ENCODE data around the gene ABTB2.

The ABTB2 gene

GRCh38 chr11:34288492-34288891, 69.3 kb downstream of the ABTB2 start:
- DNase-seq (ENCODE audit: low read depth, low spot score), result no peak

GRCh38 chr11:34284811-34285481, 72.9 kb downstream of the ABTB2 start:
- no peak for DNase-seq (ENCODE audit: low read depth, low spot score)

- DNase-seq (ENCODE audit: low read depth, low spot score), result no peak
Measured at GRCh38 chr11:34284156-34284555, 73.7 kb downstream of the ABTB2 start.

GRCh38 chr11:34280945-34281872, 76.6 kb downstream of the ABTB2 start:
- DNase-seq (ENCODE audit: low read depth, low spot score), result no peak

- DNase-seq (ENCODE audit: low read depth, low spot score), result no peak
Measured at GRCh38 chr11:34278693-34279297, 79.0 kb downstream of the ABTB2 start.

GRCh38 chr11:34278175-34278574, 79.6 kb downstream of the ABTB2 start:
- DNase-seq (ENCODE audit: low read depth, low spot score), result no peak

- DNase-seq (ENCODE audit: low read depth, low spot score), result no peak
Measured at GRCh38 chr11:34277171-34277570, 80.6 kb downstream of the ABTB2 start.

GRCh38 chr11:34276352-34276864, 81.4 kb downstream of the ABTB2 start:
- DNase-seq (ENCODE audit: low read depth, low spot score), result no peak

- DNase-seq (ENCODE audit: low read depth, low spot score), result no peak
Measured at GRCh38 chr11:34275486-34275885, 82.3 kb downstream of the ABTB2 start.

- peak; percentile 57 for DNase-seq (ENCODE audit: low read depth, low spot score)
Measured at GRCh38 chr11:34274712-34275398, 83.0 kb downstream of the ABTB2 start.

- no peak for DNase-seq (ENCODE audit: low read depth, low spot score)
Measured at GRCh38 chr11:34273099-34273498, 84.7 kb downstream of the ABTB2 start.

- no peak for DNase-seq (ENCODE audit: low read depth, low spot score)
Measured at GRCh38 chr11:34271727-34272126, 86.1 kb downstream of the ABTB2 start.

- DNase-seq (ENCODE audit: low read depth, low spot score), result no peak
Measured at GRCh38 chr11:34270711-34271110, 87.1 kb downstream of the ABTB2 start.

- DNase-seq (ENCODE audit: low read depth, low spot score), result no peak
Measured at GRCh38 chr11:34269694-34270245, 88.0 kb downstream of the ABTB2 start.

- DNase-seq (ENCODE audit: low read depth, low spot score), result no peak
Measured at GRCh38 chr11:34268906-34269430, 88.8 kb downstream of the ABTB2 start.

GRCh38 chr11:34267417-34267816, 90.4 kb downstream of the ABTB2 start:
- no peak for DNase-seq (ENCODE audit: low read depth, low spot score)

GRCh38 chr11:34267013-34267412, 90.8 kb downstream of the ABTB2 start:
- no peak for DNase-seq (ENCODE audit: low read depth, low spot score)

- peak; percentile 89 for DNase-seq (ENCODE audit: low read depth, low spot score)
Measured at GRCh38 chr11:34266090-34266912, 91.5 kb downstream of the ABTB2 start.

- DNase-seq (ENCODE audit: low read depth, low spot score), result no peak
Measured at GRCh38 chr11:34264303-34265110, 93.3 kb downstream of the ABTB2 start.

All from smooth muscle cell of the brain vasculature (primary cell).